HL-60 (cell line): ENCODE results near the gene COPS7A.

Experiments used
- POLR2AphosphoS5 ChIP-seq: IDR thresholded peaks from 2 replicates; pipeline ENCODE4 v1.6.1; 2012; ENCODE audit warnings: low read depth
- TF ChIP-seq, protein P1 (sequence below): IDR thresholded peaks from one replicate; pipeline ENCODE4 v1.5.1; 2011; ENCODE audit warnings: low read length, control low read depth, inconsistent platforms; ENCODE audit not compliant: insufficient read depth

DNA sequence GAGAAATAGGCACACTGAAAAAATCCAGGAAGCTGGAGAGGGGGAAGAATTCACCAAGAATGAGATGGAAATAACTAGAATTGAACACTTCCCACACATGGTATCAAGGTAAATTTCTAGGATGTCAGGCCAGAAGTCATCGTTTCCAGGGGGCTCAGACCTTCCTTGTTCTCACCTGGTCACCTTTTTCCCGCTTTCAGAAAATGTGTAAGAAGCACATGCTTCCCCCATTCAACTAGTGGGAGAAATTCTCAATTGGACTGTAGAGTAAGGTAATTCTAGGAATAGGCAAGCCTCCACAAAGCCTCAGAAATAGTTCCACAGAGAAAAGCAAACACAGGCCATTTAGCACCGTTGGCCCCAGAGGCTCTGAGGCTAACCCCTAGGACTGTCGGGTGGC lies 39.5 kb downstream of the COPS7A start:
- TF ChIP-seq, protein P1, sequence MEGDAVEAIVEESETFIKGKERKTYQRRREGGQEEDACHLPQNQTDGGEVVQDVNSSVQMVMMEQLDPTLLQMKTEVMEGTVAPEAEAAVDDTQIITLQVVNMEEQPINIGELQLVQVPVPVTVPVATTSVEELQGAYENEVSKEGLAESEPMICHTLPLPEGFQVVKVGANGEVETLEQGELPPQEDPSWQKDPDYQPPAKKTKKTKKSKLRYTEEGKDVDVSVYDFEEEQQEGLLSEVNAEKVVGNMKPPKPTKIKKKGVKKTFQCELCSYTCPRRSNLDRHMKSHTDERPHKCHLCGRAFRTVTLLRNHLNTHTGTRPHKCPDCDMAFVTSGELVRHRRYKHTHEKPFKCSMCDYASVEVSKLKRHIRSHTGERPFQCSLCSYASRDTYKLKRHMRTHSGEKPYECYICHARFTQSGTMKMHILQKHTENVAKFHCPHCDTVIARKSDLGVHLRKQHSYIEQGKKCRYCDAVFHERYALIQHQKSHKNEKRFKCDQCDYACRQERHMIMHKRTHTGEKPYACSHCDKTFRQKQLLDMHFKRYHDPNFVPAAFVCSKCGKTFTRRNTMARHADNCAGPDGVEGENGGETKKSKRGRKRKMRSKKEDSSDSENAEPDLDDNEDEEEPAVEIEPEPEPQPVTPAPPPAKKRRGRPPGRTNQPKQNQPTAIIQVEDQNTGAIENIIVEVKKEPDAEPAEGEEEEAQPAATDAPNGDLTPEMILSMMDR = no peak
- TF ChIP-seq POLR2AphosphoS5 = no peak
